GM18861 (cell line): ENCODE results near the gene TMEM258.

Experiments
- ATAC-seq: cut with Tn5 transposase; IDR thresholded peaks from one replicate; pipeline ENCODE4 v1.9.1; 2021; ENCODE audit not compliant: unreplicated experiment

Gene TMEM258

GRCh38 chr11:61777234-61778090 lies 14.9 kb downstream of the TMEM258 start:
- ATAC-seq, result no peak

DNA sequence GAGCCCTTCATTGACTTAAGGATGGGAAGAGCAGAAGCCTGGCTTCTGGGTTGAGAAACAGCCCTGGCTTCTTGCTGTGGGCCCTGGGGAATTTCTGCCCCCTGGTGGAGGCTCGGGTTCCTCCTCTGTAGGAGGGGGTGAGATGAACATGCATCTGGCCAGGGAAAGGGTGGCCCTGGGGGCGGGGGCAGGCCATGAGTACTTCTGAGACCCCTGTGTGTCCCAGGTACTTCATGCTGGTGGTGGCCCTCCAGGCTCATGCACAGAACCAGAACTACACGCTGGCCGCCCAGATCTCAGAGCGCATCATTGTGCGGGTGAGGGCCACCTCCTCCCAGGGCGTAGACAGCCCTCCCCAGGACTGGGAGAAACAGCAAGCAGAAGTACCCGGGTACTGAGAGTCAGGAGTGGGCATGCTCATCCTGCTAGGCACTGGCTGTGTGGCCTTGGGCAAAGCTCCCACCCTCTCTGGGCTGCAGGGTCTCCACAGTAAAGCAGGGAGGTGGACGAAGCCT lies 15.8 kb downstream of the TMEM258 start:
- ATAC-seq, result no peak

DNA sequence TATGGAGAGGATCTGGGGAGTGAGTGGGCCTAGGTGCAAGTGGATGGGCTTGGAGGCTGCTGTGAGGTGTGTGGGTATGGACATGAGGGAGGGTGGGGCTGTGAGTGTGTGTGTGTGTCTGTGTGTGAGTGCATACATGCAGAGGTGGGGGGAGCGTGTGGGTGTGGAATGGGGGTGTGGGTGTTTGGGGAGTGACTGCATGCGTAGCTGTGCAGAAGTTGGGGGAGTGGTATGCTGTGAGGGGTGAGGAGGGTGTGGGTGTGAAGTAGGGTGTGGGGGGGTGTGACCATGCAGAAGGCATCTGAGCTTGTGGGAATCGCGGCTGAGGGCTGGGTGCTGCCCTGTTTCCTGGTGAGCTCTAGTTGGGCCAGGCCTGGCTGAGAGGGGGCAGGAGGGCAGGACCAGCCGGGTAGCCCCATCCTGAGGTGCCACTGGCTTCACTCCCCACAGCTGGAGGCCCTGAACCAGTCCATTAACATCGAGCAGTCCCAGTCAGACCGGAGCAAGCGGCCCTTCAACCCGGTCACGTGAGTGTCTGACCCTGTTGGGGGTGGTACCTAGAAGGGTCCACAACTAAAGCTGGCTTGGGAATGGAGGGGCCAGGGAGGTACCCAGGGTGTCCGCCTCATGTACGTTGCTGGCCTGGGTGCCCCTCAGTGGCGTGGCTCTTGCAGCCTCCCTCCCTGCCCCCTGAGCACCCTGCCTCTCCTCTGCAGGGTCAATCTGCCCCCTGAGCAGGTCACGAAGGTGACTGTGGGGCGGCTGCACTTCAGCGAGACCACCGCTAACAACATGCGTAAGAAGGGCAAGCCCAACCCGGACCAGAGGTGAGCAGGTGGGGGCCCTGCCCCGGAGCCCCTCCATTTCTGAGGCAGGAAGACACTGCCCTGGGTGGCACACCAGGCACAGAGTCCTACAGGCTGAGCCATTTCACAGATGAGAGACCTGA lies 16.5 kb downstream of the TMEM258 start:
- ATAC-seq, result no peak

DNA sequence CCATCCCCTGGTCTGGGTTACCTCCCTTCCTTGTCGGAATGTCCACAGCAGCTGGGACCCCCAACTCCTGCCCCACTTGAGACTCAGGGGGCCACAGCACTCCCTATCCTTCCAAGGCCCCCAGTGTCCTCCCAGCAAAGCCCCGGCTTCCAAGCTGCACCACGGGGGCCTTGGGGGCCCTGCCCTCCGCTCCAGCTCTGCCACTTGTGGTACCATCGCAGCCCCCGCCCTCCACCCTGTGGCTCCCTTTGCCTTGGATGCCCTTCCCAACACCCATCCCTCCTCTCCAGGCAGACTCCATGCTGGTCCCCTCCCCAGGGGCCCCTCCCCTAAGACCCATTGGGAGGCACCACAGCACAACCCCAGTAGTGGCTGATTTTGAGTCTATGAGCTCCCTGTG lies 17.3 kb downstream of the TMEM258 start:
- no peak for ATAC-seq

GRCh38 chr11:61774411-61774810 lies 18.0 kb downstream of the TMEM258 start:
- no peak for ATAC-seq

GRCh38 chr11:61773809-61774208 lies 18.6 kb downstream of the TMEM258 start:
- no peak for ATAC-seq

- no peak for ATAC-seq
Measured at GRCh38 chr11:61773356-61773755, 19.0 kb downstream of the TMEM258 start.

GRCh38 chr11:61771985-61772455 lies 20.4 kb downstream of the TMEM258 start:
- ATAC-seq, result no peak

- ATAC-seq, result no peak
Measured at GRCh38 chr11:61771195-61771894, 21.1 kb downstream of the TMEM258 start.

GRCh38 chr11:61769946-61770683 lies 22.3 kb downstream of the TMEM258 start:
- ATAC-seq, result no peak

DNA sequence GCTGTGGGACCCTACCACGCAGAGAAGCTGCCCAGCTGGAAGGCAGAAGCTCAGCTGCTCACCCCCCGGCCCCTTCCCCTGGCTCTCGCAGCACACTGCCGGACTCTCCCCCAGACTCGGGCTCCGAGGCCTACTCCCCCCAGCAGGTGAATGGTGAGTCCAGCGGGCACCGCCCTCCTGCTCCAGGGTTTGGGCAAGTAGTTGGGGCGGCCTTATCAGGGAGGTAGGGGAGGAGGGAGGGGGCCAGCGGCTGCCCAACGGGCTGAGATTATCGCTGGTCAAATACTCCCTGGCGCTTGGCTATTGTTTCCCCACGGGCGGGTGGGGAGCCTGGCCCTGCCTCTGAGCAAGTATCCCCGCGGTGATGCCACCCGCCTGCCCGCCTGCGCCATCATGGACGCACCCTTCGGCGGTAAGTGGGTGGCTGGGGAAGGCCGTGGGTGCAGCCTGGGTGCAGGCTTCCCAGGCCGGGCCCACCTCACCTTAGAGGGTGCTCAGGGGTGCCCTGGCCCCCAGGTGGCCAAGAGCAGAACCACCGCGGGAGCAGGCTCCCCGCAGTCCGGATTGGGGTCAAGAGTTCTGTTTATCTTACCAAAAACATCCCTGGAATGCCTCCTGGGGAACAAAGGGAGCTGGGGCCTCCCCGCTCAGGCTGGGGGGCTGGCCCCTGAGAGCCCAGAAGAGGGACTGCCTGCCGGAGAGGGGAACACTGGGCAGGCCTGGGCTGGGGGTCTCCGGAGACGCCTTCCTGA lies 23.1 kb downstream of the TMEM258 start:
- ATAC-seq, result no peak

DNA sequence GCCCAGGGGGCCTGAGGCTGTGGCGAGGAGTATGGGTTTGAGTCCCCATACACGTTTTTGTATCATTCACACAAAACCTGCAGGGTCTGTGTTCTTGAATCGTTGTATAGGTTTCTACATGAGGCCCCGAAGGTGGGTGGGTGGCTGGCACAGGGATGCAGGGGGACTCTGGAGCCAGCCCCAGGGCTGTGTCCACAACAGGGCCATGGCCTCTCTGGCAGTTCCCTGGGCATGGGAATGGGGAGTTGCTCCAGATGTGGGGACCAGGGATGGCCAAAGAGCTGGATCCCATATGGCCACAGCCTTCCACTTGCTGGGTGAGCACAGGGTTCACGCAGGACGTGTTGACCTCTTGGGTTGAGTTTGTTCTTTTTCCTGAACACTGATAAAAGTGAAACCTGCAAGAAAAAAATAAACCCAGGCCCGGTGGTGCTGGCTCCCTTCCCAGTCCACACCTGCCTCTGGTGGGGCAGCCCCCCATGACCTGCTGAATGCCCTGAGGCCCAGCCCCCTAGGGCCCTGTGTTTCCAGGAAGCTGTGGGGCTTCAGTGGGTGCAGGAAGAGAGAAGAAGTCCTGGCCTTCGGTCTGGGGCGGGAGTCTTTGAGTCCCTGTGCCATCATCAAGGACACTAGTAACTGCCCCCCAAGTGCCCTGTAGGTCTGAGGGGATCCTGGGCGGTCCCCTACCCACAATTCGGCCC lies 23.9 kb downstream of the TMEM258 start:
- ATAC-seq, result no peak

GRCh38 chr11:61766353-61766841 lies 26.0 kb downstream of the TMEM258 start:
- ATAC-seq, result no peak

- ATAC-seq, result no peak
Measured at GRCh38 chr11:61765550-61766253, 26.7 kb downstream of the TMEM258 start.

DNA sequence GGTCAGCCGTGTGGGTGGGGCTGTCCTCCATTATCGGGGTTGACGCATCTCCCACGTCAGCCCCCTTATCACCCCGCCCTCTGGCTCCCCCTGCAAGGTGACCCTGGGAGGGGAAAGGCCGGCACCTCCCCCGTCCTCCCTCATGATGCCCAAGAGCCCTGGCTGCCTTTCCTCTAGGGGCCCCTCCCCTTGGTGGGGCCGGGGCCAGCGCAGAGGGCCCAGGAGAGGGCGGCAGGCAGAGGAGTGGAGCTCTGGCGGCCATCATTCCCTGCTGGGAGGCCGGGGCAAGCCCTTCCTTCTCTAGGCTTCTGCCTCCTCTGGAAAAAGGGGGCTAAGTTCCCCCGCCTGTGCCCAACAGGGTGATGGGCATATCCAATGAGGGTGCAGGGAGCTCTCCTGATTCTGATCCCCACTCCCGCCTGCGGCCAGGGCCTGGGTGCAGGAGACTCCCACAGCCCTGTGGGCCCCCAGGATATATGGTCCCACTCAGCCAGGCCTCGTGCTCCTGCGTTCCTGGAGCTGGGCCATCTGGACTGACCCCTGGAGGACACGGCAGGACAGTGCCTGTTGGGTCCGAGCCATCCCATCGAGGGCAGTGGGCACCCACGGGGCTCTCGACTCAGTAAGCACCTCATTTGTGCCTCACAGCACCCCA lies 27.7 kb downstream of the TMEM258 start:
- no peak for ATAC-seq

- no peak for ATAC-seq
Measured at GRCh38 chr11:61763930-61764605, 28.3 kb downstream of the TMEM258 start.

DNA sequence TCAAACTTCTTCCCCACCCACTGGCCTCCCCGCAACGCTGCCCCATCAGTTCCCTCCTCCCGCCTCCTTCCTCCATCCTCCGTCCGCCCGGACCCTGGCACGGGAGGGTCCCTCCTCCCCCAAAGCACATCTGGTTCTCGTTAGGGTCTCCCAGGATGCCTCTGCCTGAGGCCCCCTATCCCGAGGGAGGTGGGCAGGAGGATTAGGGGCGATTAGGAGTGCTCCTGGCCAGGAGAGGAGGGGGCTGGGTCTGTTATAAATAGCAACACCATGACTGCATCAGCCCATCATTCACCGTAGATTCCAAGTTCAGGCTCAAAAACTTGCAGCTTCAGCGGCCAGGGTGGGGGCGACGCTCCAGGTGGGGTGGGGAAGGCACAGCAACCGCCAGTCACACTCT lies 29.6 kb downstream of the TMEM258 start:
- ATAC-seq, result no peak
